ENCODE results near the gene NKAIN2. TPM values are rescaled to one million over a fixed set of nuclear protein-coding genes. Genes with fewer than 3 reads are reported as not detected.

NKAIN2 gene
- total and polyA plus RNA-seq, 2 experiments from 2014 or later: 0.22 TPM; not detected in 1

DNA sequence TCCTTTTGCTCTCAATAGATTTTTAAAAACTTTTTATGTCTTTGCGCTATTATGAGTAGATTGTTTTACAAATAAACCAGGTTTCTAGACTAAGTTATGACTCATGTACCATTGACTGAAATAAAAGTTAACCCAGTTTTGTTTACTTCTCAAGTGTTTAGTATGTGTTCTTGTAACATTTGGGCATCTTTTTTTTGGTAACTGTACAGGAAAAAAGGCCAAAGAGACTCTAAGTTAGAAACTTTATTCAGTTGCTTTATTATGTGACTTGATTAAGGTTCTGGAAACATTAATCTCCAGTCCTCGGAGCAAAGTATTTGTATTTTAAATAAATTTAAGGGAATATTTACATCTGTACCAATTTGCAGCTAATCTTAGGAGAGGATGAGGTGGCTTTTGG is 2.9 kb downstream of the NKAIN2 start:
- TF ChIP-seq, protein P1, sequence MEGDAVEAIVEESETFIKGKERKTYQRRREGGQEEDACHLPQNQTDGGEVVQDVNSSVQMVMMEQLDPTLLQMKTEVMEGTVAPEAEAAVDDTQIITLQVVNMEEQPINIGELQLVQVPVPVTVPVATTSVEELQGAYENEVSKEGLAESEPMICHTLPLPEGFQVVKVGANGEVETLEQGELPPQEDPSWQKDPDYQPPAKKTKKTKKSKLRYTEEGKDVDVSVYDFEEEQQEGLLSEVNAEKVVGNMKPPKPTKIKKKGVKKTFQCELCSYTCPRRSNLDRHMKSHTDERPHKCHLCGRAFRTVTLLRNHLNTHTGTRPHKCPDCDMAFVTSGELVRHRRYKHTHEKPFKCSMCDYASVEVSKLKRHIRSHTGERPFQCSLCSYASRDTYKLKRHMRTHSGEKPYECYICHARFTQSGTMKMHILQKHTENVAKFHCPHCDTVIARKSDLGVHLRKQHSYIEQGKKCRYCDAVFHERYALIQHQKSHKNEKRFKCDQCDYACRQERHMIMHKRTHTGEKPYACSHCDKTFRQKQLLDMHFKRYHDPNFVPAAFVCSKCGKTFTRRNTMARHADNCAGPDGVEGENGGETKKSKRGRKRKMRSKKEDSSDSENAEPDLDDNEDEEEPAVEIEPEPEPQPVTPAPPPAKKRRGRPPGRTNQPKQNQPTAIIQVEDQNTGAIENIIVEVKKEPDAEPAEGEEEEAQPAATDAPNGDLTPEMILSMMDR (IDR thresholded peaks at IDR 0.05; ENCODE audit: low read depth, low read length): no peak
- no peaks in the 10 kb centered on the region for H3K36me3 ChIP-seq
- no peak for DNase-seq (ENCODE audit: low read depth in 1 of 2, low spot score in 1 of 2)
- no peaks in the 10 kb centered on the region for H3K9me3 ChIP-seq (ENCODE audit: low read depth)
- H3K27me3 ChIP-seq: peaks cover 84% of the 10 kb centered on the region
- no peaks in the 10 kb centered on the region for H3K4me1 ChIP-seq (ENCODE audit: low read depth)
- H3K4me3 ChIP-seq: no peak overlapping the region
- no peak overlapping the region for H3K27ac ChIP-seq

DNA sequence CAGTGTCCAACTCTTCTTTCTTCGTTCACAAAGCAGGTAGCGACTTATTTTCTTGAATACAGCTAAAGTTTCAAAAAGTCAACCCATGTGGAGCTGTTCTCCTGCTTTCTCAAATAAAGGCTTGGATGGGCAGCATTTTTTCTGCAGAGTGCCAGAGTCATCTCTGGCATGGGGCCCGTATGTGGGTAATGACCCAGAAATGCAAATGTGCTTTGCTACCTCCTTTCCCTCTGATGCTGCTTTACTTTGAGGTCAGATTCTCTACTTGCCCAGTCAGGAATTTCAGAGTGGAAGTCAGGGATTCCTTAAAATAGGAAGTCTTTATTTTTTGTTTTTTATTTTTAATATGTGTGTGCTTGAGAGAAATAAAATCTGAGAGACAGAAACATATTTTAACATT is 4.9 kb downstream of the NKAIN2 start:
- Histone ChIP-seq H3K27ac (no peak overlapping the region), H3K4me1 (ENCODE audit: low read depth) (no peaks in the 10 kb centered on the region), H3K27me3 (peaks cover 96% of the 10 kb centered on the region), H3K4me3 (no peak overlapping the region), H3K9me3 (ENCODE audit: low read depth) (no peaks in the 10 kb centered on the region), H3K36me3 (no peaks in the 10 kb centered on the region)
- TF ChIP-seq, protein P1 (IDR thresholded peaks at IDR 0.05; ENCODE audit: low read depth, low read length): no peak
- DNase-seq (ENCODE audit: low read depth in 1 of 2, low spot score in 1 of 2): no peak

DNA sequence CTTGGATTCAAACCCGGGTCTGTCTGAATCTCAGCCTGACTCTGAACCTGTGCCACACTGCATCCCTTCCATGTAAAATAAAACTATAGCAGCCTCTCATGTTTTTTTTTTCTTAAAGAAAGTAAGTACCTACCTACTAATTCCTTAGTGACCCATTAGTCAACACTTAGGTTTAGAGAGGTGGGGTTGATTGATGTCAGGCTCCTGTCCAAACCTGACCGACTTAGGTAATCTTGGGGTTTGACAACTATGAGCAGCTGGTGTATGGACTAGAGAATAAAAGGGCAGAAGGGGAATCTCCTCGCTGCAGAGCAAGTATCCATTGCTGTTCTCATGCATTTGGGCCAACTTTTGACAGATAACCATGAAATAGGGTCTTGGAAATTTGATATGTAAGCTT is 6.5 kb downstream of the NKAIN2 start:
- Histone ChIP-seq H3K4me3 (no peak overlapping the region), H3K36me3 (no peaks in the 10 kb centered on the region), H3K27ac (no peak overlapping the region), H3K9me3 (ENCODE audit: low read depth) (no peaks in the 10 kb centered on the region), H3K27me3 (peaks cover 98% of the 10 kb centered on the region), H3K4me1 (ENCODE audit: low read depth) (no peaks in the 10 kb centered on the region)
- DNase-seq (ENCODE audit: low read depth in 1 of 2, low spot score in 1 of 2): no peak
- TF ChIP-seq, protein P1 (IDR thresholded peaks at IDR 0.05; ENCODE audit: low read depth, low read length): no peak

DNA sequence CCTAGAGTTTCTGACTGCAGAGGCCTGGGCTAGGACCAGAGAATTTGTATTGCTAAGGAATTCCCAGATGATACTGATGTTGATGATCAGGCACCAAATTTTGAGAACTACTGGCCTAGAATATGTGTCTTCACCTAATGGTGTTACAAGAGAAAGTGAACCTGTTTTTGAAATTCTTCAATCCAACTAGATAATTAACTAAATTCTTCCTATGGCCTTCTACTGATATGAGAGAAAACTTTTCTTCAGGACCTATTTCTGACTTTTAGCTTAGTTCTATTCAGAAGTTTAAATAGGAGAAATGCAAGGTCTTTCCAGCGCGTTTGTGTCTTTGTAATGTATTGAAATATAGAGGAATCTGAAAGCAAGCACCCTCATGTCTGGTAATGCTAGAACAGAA is 7.3 kb downstream of the NKAIN2 start:
- TF ChIP-seq, protein P1 (IDR thresholded peaks at IDR 0.05; ENCODE audit: low read depth, low read length): no peak
- Histone ChIP-seq H3K27me3 (peaks cover 98% of the 10 kb centered on the region), H3K4me3 (no peak overlapping the region), H3K36me3 (no peaks in the 10 kb centered on the region), H3K9me3 (ENCODE audit: low read depth) (no peaks in the 10 kb centered on the region), H3K4me1 (ENCODE audit: low read depth) (no peaks in the 10 kb centered on the region), H3K27ac (no peak overlapping the region)
- DNase-seq (ENCODE audit: low read depth in 1 of 2, low spot score in 1 of 2): no peak

DNA sequence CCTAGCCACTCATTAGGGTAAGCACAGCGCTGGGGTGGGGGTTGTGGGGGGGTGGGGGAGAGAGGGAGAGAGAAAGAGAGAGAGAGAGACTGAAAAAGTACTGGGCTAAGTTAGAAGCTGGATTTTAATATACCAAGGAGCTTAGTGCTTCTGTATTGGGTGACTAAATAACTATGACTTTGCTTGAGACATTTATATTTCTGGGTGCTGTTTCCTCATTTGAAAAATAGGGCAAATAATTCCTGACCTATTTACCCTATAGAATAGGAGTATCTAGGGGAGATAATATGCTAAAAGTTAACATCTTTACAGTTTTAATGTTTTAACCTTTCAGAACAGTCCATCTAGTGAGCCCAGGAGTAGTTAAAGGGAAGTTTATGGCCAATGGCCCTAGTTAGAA is 7.7 kb downstream of the NKAIN2 start:
- no peak overlapping the region for H3K4me3 ChIP-seq
- H3K9me3 ChIP-seq (ENCODE audit: low read depth): no peaks in the 10 kb centered on the region
- H3K27ac ChIP-seq: no peak overlapping the region
- H3K4me1 ChIP-seq (ENCODE audit: low read depth): no peaks in the 10 kb centered on the region
- DNase-seq (ENCODE audit: low read depth in 1 of 2, low spot score in 1 of 2): no peak
- H3K36me3 ChIP-seq: no peaks in the 10 kb centered on the region
- peaks cover 98% of the 10 kb centered on the region for H3K27me3 ChIP-seq
- TF ChIP-seq, protein P1 (IDR thresholded peaks at IDR 0.05; ENCODE audit: low read depth, low read length): no peak

DNA sequence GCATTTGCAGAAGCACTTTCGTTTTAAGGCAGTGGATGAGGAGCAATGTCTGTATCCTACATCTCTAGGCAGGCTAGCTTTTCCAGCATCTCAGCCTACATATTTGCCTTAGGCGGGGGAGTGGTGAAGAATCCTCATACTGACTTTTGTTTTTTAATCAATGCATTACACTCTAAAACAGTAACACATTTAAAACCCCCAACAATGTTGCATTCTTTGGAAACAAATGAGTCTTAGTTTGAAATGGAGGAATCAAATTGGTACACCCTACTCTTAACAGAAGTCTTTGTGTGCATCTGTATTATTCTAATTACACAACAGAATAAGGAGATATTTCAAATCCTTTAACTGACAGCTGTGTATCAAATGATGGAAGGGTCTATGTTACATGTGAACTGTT is 9.0 kb downstream of the NKAIN2 start:
- DNase-seq (ENCODE audit: low read depth in 1 of 2, low spot score in 1 of 2): no peak
- H3K27ac ChIP-seq: no peak overlapping the region
- no peaks in the 10 kb centered on the region for H3K36me3 ChIP-seq
- H3K4me1 ChIP-seq (ENCODE audit: low read depth): no peaks in the 10 kb centered on the region
- H3K9me3 ChIP-seq (ENCODE audit: low read depth): no peaks in the 10 kb centered on the region
- H3K4me3 ChIP-seq: no peak overlapping the region
- TF ChIP-seq, protein P1 (IDR thresholded peaks at IDR 0.05; ENCODE audit: low read depth, low read length): no peak
- peaks cover 98% of the 10 kb centered on the region for H3K27me3 ChIP-seq

Data from cardiac muscle cell (in vitro differentiated cells and primary cell).